ENCODE data around the gene TCF7L1. TPM values are rescaled to one million over a fixed set of nuclear protein-coding genes. Genes with fewer than 3 reads are reported as not detected.

Gene TCF7L1
- total and polyA plus RNA-seq, 9 donors, result 5.1 to 53.1 (median 41.3) TPM

DNA sequence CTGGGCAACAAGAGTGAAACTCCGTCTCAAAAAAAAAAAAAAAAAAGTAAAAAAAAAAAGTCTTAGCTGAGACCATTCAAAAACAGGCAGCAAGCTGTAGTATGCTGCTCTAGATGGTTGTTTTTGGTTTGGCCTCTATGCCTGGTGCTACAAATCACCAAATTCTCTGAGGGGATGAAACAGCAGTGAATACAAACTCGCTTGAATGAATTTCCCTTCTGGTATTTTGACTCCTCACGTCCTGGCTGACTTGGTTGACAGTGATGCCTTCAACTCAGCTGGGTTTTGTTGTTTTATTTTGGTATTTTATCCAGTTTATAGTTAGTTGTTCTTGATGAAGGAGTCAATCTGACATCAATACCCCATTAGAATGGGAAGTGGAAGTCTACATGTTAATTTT lies 3.3 kb upstream of the TCF7L1 start:
- WGBS (ENCODE audit: insufficient coverage), result no CpG with 5 or more reads among the region's 3 CpGs

DNA sequence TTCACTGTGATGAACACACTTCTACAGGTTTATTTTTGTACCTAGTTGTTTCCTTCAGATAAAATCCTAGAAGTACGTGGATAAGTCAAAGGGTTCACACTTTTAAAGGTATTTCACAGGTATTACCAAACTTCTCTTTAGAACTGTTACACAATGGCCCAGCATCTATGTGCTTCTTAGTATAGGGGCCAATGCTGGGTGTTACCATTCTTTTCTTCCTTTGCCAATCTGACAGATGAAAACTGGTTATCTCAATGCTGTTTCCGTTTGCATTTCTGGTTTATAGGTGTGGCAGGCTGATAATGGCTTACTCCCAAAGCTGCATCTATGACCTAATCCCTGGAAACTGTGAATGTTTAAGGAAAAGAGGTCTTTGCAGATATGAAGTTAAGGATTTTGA lies 2.8 kb upstream of the TCF7L1 start:
- Histone ChIP-seq H3K27me3 (ENCODE audit: control insufficient read depth, insufficient read depth, low read length) (peaks cover 2% of the 10 kb centered on the region), H3K4me1 (ENCODE audit: control insufficient read depth, insufficient read depth, low read length) (peaks cover 18% of the 10 kb centered on the region), H3K36me3 (ENCODE audit: control insufficient read depth, insufficient read depth, low read length) (no peaks in the 10 kb centered on the region), H3K4me3 (ENCODE audit: low read length) (no peak overlapping the region), H3K27ac (ENCODE audit: low read length) (no peak overlapping the region), H3K9me3 (replicated peaks; ENCODE audit: control insufficient read depth, low read depth, low read length) (no peaks in the 10 kb centered on the region)
- no peak for DNase-seq
- no CpG with 5 or more reads among the region's 2 CpGs for WGBS (ENCODE audit: insufficient coverage)

More for the DNA sequence above, 3.3 kb upstream of the TCF7L1 start:
- Histone ChIP-seq H3K4me3 (ENCODE audit: low read length) (no peak overlapping the region), H3K27ac (ENCODE audit: low read length) (no peak overlapping the region), H3K9me3 (replicated peaks; ENCODE audit: control insufficient read depth, low read depth, low read length) (no peaks in the 10 kb centered on the region), H3K27me3 (ENCODE audit: control insufficient read depth, insufficient read depth, low read length) (peaks cover 2% of the 10 kb centered on the region), H3K4me1 (ENCODE audit: control insufficient read depth, insufficient read depth, low read length) (peaks cover 12% of the 10 kb centered on the region), H3K36me3 (ENCODE audit: control insufficient read depth, insufficient read depth, low read length) (no peaks in the 10 kb centered on the region)
- DNase-seq, result no peak

DNA sequence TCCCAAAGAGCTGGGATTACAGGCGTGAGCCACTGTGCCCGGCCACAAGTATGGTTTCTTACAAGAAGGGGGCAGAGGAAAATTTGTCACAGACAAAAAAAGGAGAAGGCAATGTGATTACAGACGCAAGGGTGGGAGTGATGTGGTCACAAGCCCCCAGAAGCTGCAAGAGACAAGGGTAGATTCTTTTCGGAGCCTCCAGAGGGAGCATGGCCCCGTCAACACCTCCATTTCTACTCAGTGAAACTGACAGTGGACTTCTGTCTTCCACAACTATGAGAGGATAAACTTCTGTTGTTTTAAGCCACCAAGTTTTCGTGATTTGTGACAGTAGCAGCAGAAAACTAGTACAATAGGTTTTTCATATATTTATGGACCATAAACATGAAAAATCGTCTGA lies 2.1 kb upstream of the TCF7L1 start:
- H3K27ac ChIP-seq (ENCODE audit: low read length), result no peak overlapping the region
- peaks cover 25% of the 10 kb centered on the region for H3K4me1 ChIP-seq (ENCODE audit: control insufficient read depth, insufficient read depth, low read length)
- WGBS (ENCODE audit: insufficient coverage), result 57% methylated on average over 3 of the region's 7 CpGs
- H3K4me3 ChIP-seq (ENCODE audit: low read length), result no peak overlapping the region
- peaks cover 2% of the 10 kb centered on the region for H3K27me3 ChIP-seq (ENCODE audit: control insufficient read depth, insufficient read depth, low read length)
- H3K9me3 ChIP-seq (replicated peaks; ENCODE audit: control insufficient read depth, low read depth, low read length), result no peaks in the 10 kb centered on the region
- peak; percentile 63 for DNase-seq
- peaks cover 4% of the 10 kb centered on the region for H3K36me3 ChIP-seq (ENCODE audit: control insufficient read depth, insufficient read depth, low read length)

GRCh38 chr2:85132397-85132796 lies 795 bp upstream of the TCF7L1 start:
- Histone ChIP-seq H3K4me1 (ENCODE audit: control insufficient read depth, insufficient read depth, low read length) (peaks cover 37% of the 10 kb centered on the region), H3K27me3 (ENCODE audit: control insufficient read depth, insufficient read depth, low read length) (peaks cover 2% of the 10 kb centered on the region), H3K4me3 (ENCODE audit: low read length) (peak overlapping the region; percentile 64), H3K36me3 (ENCODE audit: control insufficient read depth, insufficient read depth, low read length) (peaks cover 8% of the 10 kb centered on the region), H3K27ac (ENCODE audit: low read length) (peak overlapping the region; percentile 39), H3K9me3 (replicated peaks; ENCODE audit: control insufficient read depth, low read depth, low read length) (no peaks in the 10 kb centered on the region)
- no peak for DNase-seq
- WGBS (ENCODE audit: insufficient coverage), result 32% methylated on average over 3 of the region's 14 CpGs

GRCh38 chr2:85133751-85134254 lies 611 bp downstream of the TCF7L1 start:
- H3K27ac ChIP-seq (ENCODE audit: low read length), result peak overlapping the region; percentile 85
- H3K36me3 ChIP-seq (ENCODE audit: control insufficient read depth, insufficient read depth, low read length), result peaks cover 12% of the 10 kb centered on the region
- H3K9me3 ChIP-seq (replicated peaks; ENCODE audit: control insufficient read depth, low read depth, low read length), result no peaks in the 10 kb centered on the region
- H3K4me1 ChIP-seq (ENCODE audit: control insufficient read depth, insufficient read depth, low read length), result peaks cover 39% of the 10 kb centered on the region
- peak overlapping the region; percentile 88 for H3K4me3 ChIP-seq (ENCODE audit: low read length)
- peaks cover 2% of the 10 kb centered on the region for H3K27me3 ChIP-seq (ENCODE audit: control insufficient read depth, insufficient read depth, low read length)
- DNase-seq, result peak; percentile 62
- under 1% methylated on average over 57 of the region's 57 CpGs for WGBS (ENCODE audit: insufficient coverage)

- Histone ChIP-seq H3K27ac (ENCODE audit: low read length) (peak overlapping the region; percentile 85), H3K27me3 (ENCODE audit: control insufficient read depth, insufficient read depth, low read length) (peaks cover 2% of the 10 kb centered on the region), H3K36me3 (ENCODE audit: control insufficient read depth, insufficient read depth, low read length) (peaks cover 15% of the 10 kb centered on the region), H3K4me3 (ENCODE audit: low read length) (peak overlapping the region; percentile 88), H3K9me3 (replicated peaks; ENCODE audit: control insufficient read depth, low read depth, low read length) (no peaks in the 10 kb centered on the region), H3K4me1 (ENCODE audit: control insufficient read depth, insufficient read depth, low read length) (peaks cover 39% of the 10 kb centered on the region)
- WGBS (ENCODE audit: insufficient coverage), result under 1% methylated on average over 38 of the region's 45 CpGs
- peak; percentile 77 for DNase-seq
Measured at GRCh38 chr2:85134255-85134895, 1.2 kb downstream of the TCF7L1 start.

DNA sequence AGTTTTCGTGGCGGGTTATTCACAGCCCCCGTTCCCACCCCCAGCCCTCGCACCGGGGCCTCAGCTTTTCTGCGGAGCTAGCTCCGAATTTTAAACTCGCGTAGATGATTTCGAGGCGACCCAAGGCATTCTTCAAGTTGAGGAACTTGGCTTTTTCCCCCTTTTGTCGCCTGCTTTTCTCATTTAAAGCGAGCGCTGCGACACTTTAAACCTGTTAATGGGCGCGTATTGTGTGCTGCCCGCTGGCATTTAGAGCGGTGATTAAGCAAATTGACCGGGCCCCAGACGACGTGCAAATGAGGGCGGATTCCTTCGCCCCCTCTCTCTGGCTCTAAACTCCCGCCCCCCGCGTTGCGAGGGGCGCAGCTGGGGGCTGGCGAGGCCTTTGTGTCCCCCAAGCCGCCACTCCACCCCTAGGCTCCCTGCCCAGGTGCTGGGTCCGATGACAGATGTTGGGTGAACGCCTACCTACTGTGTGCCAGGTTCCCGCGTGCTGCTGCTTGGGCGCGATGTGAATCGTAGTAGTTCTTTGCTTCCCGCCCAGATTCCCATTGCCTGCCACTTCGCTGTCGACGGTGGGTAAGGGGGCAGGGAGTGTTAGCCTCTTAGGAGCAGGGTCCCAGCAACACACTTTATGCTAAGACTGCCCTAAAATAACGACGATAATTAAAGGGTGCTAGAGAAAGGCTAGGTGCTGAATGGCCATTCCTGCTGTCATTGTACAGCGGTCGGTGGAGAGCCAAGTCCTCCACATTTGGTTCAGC lies 1.9 kb downstream of the TCF7L1 start:
- 2% methylated on average over 33 of the region's 46 CpGs for WGBS (ENCODE audit: insufficient coverage)
- Histone ChIP-seq H3K9me3 (replicated peaks; ENCODE audit: control insufficient read depth, low read depth, low read length) (no peaks in the 10 kb centered on the region), H3K27me3 (ENCODE audit: control insufficient read depth, insufficient read depth, low read length) (peaks cover 2% of the 10 kb centered on the region), H3K4me3 (ENCODE audit: low read length) (peak overlapping the region; percentile 88), H3K4me1 (ENCODE audit: control insufficient read depth, insufficient read depth, low read length) (peaks cover 39% of the 10 kb centered on the region), H3K27ac (ENCODE audit: low read length) (peak overlapping the region; percentile 85), H3K36me3 (ENCODE audit: control insufficient read depth, insufficient read depth, low read length) (peaks cover 22% of the 10 kb centered on the region)
- peak; percentile 60 for DNase-seq

DNA sequence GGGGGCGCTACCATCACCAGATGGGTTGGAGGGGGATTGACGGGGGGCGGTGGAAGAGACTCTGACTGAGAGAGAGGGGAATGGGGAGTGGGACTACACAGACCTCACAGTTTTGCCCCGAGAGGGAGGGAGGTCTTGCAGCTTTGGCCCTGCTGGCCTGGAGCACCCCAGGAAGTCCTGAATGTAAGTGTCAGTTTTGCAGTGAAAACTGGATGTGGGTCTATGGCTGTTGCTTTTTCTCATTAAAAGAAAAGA lies 2.4 kb downstream of the TCF7L1 start:
- WGBS (ENCODE audit: insufficient coverage), result 33% methylated on average over 1 of the region's 4 CpGs
- H3K36me3 ChIP-seq (ENCODE audit: control insufficient read depth, insufficient read depth, low read length), result peaks cover 24% of the 10 kb centered on the region
- no peaks in the 10 kb centered on the region for H3K9me3 ChIP-seq (replicated peaks; ENCODE audit: control insufficient read depth, low read depth, low read length)
- H3K27me3 ChIP-seq (ENCODE audit: control insufficient read depth, insufficient read depth, low read length), result peaks cover 2% of the 10 kb centered on the region
- H3K4me3 ChIP-seq (ENCODE audit: low read length), result peak overlapping the region; percentile 88
- H3K27ac ChIP-seq (ENCODE audit: low read length), result no peak overlapping the region
- DNase-seq, result no peak
- H3K4me1 ChIP-seq (ENCODE audit: control insufficient read depth, insufficient read depth, low read length), result peaks cover 39% of the 10 kb centered on the region

DNA sequence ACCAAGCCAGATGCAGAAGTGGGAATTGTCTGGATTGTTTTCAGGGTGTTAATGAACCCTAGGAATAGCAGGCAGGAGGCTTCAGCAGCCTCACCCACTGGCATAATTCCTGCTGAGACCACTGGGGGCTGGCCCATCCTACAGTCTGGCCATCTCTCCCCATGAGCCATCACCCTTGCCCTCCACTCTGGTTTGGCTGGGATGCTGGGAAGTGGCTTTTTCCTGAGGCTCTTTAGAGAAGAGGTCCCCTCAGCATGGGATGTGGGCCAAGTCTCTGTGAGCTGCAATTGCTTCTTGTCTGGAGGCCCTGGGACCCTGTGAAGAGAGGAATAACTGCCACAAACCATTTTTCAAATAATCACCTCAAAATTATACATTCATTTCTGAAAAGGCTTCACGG lies 4.0 kb downstream of the TCF7L1 start:
- WGBS (ENCODE audit: insufficient coverage), result no CpG with 5 or more reads among the region's 1 CpG
- H3K4me3 ChIP-seq (ENCODE audit: low read length), result no peak overlapping the region
- H3K36me3 ChIP-seq (ENCODE audit: control insufficient read depth, insufficient read depth, low read length), result peaks cover 38% of the 10 kb centered on the region
- peaks cover 36% of the 10 kb centered on the region for H3K4me1 ChIP-seq (ENCODE audit: control insufficient read depth, insufficient read depth, low read length)
- peaks cover 2% of the 10 kb centered on the region for H3K27me3 ChIP-seq (ENCODE audit: control insufficient read depth, insufficient read depth, low read length)
- no peak overlapping the region for H3K27ac ChIP-seq (ENCODE audit: low read length)
- peak; percentile 51 for DNase-seq
- H3K9me3 ChIP-seq (replicated peaks; ENCODE audit: control insufficient read depth, low read depth, low read length), result no peaks in the 10 kb centered on the region

- no peaks in the 10 kb centered on the region for H3K27me3 ChIP-seq (ENCODE audit: control insufficient read depth, insufficient read depth, low read length)
- H3K4me3 ChIP-seq (ENCODE audit: low read length), result no peak overlapping the region
- no peak overlapping the region for H3K27ac ChIP-seq (ENCODE audit: low read length)
- no peaks in the 10 kb centered on the region for H3K9me3 ChIP-seq (replicated peaks; ENCODE audit: control insufficient read depth, low read depth, low read length)
- peaks cover 4% of the 10 kb centered on the region for H3K4me1 ChIP-seq (ENCODE audit: control insufficient read depth, insufficient read depth, low read length)
- WGBS (ENCODE audit: insufficient coverage), result 62% methylated on average over 3 of the region's 8 CpGs
- no peak for DNase-seq
- peaks cover 34% of the 10 kb centered on the region for H3K36me3 ChIP-seq (ENCODE audit: control insufficient read depth, insufficient read depth, low read length)
Measured at GRCh38 chr2:85143463-85144082, 10.4 kb downstream of the TCF7L1 start.

All from muscle of leg (tissue), 11 donors.